ENCODE measurements around the gene TM2D3.

- TF ChIP-seq TOX (CRISPR knock-in tag; IDR thresholded peaks at IDR 0.05; ENCODE audit: borderline replicate concordance) (no peak), ZFP30 (CRISPR knock-in tag; IDR thresholded peaks at IDR 0.05) (no peak), ARNTL (CRISPR knock-in tag; IDR thresholded peaks at IDR 0.05; ENCODE audit: borderline replicate concordance, low read depth) (no peak), ZNF70 (CRISPR knock-in tag; IDR thresholded peaks at IDR 0.05) (no peak), OSR1 (CRISPR knock-in tag; IDR thresholded peaks at IDR 0.05) (no peak), RARB (CRISPR knock-in tag; IDR thresholded peaks at IDR 0.05) (no peak), TCF4 (CRISPR knock-in tag; IDR thresholded peaks at IDR 0.05; ENCODE audit: borderline replicate concordance) (no peak)
Observed at GRCh38 chr15:101664303-101664913, 12.2 kb upstream of the TM2D3 start.
